ENCODE measurements around the gene PRKCQ.

PRKCQ gene

GRCh38 chr10:6499974-6500373 is 80.1 kb downstream of the PRKCQ start:
- Mint-ChIP-seq H3K36me3 (peaks cover 52% of the 10 kb centered on the region), H3K27ac (no peak overlapping the region)
- CTCF ChIA-PET = interaction anchor here (1.3 kb wide), 1 partner anchor 78 kb away, joined by 5 read pairs; no protein-coding TSS in a partner anchor

GRCh38 chr10:6498771-6499170 is 81.3 kb downstream of the PRKCQ start:
- H3K4me3 Mint-ChIP-seq = peak overlapping the region; percentile 36
- DNase-seq = peak; percentile 57

More at GRCh38 chr10:6499974-6500373, 80.1 kb downstream of the PRKCQ start:
- peaks cover 50% of the 10 kb centered on the region for H3K4me1 Mint-ChIP-seq
- no peak overlapping the region for H3K4me3 Mint-ChIP-seq
- DNase-seq = no peak
- no peaks in the 10 kb centered on the region for H3K27me3 Mint-ChIP-seq
- H3K9me3 Mint-ChIP-seq = no peaks in the 10 kb centered on the region

GRCh38 chr10:6497620-6498019 is 82.5 kb downstream of the PRKCQ start:
- Mint-ChIP-seq H3K4me3 (no peak overlapping the region), H3K4me1 (peaks cover 43% of the 10 kb centered on the region), H3K27ac (no peak overlapping the region), H3K36me3 (peaks cover 40% of the 10 kb centered on the region), H3K9me3 (no peaks in the 10 kb centered on the region), H3K27me3 (no peaks in the 10 kb centered on the region)
- DNase-seq = no peak
- CTCF ChIA-PET = no interaction called here

More at GRCh38 chr10:6498771-6499170, 81.3 kb downstream of the PRKCQ start:
- Mint-ChIP-seq H3K9me3 (no peaks in the 10 kb centered on the region), H3K4me1 (peaks cover 45% of the 10 kb centered on the region), H3K36me3 (peaks cover 45% of the 10 kb centered on the region), H3K27ac (peak overlapping the region; percentile 88), H3K27me3 (no peaks in the 10 kb centered on the region)
- CTCF ChIA-PET = interaction anchor here (1.0 to 1.4 kb wide), 3 partner anchors 34 to 79 kb away, joined by 3 to 5 read pairs (median 3); no protein-coding TSS in a partner anchor

GRCh38 chr10:6494936-6495592 is 85.0 kb downstream of the PRKCQ start:
- CTCF ChIA-PET = interaction anchor here (0.6 to 2.7 kb wide), 5 partner anchors 9 to 160 kb away, joined by 3 to 8 read pairs (median 3); no protein-coding TSS in a partner anchor
- Mint-ChIP-seq H3K4me1 (peaks cover 47% of the 10 kb centered on the region), H3K4me3 (no peak overlapping the region)

GRCh38 chr10:6494442-6494819 is 85.6 kb downstream of the PRKCQ start:
- Mint-ChIP-seq H3K27me3 (no peaks in the 10 kb centered on the region), H3K9me3 (no peaks in the 10 kb centered on the region), H3K27ac (no peak overlapping the region), H3K36me3 (peaks cover 44% of the 10 kb centered on the region), H3K4me3 (no peak overlapping the region), H3K4me1 (peaks cover 44% of the 10 kb centered on the region)
- CTCF ChIA-PET = interaction anchor here (0.6 to 2.7 kb wide), 7 partner anchors 8 to 87 kb away, joined by 3 to 8 read pairs (median 4); no protein-coding TSS in a partner anchor
- DNase-seq = no peak

More at GRCh38 chr10:6494936-6495592, 85.0 kb downstream of the PRKCQ start:
- Mint-ChIP-seq H3K27me3 (no peaks in the 10 kb centered on the region), H3K9me3 (no peaks in the 10 kb centered on the region), H3K27ac (no peak overlapping the region), H3K36me3 (peaks cover 39% of the 10 kb centered on the region)
- DNase-seq = peak; percentile 83

GRCh38 chr10:6493521-6494441 is 86.3 kb downstream of the PRKCQ start:
- Mint-ChIP-seq H3K36me3 (peaks cover 44% of the 10 kb centered on the region), H3K27ac (no peak overlapping the region), H3K27me3 (no peaks in the 10 kb centered on the region), H3K4me3 (no peak overlapping the region), H3K9me3 (no peaks in the 10 kb centered on the region), H3K4me1 (peaks cover 38% of the 10 kb centered on the region)
- CTCF ChIA-PET = interaction anchor here (0.6 to 2.7 kb wide), 8 partner anchors 8 to 88 kb away, joined by 3 to 8 read pairs (median 4); no protein-coding TSS in a partner anchor
- no peak for DNase-seq

- DNase-seq = no peak
- no peak overlapping the region for H3K4me3 Mint-ChIP-seq
These were observed 87.2 kb downstream of the PRKCQ start for GRCh38 chr10:6492896-6493295.

GRCh38 chr10:6491841-6492609 is 88.1 kb downstream of the PRKCQ start:
- H3K27ac Mint-ChIP-seq = peak overlapping the region; percentile 86
- H3K4me1 Mint-ChIP-seq = peaks cover 28% of the 10 kb centered on the region
- H3K4me3 Mint-ChIP-seq = peak overlapping the region; percentile 53
- H3K27me3 Mint-ChIP-seq = no peaks in the 10 kb centered on the region
- H3K9me3 Mint-ChIP-seq = no peaks in the 10 kb centered on the region
- CTCF ChIA-PET = interaction anchor here (1.1 kb wide), 1 partner anchor 12 kb away, joined by 3 read pairs; no protein-coding TSS in a partner anchor
- no peak for DNase-seq
- peaks cover 42% of the 10 kb centered on the region for H3K36me3 Mint-ChIP-seq

More at GRCh38 chr10:6492896-6493295, 87.2 kb downstream of the PRKCQ start:
- H3K36me3 Mint-ChIP-seq = peaks cover 36% of the 10 kb centered on the region
- no peaks in the 10 kb centered on the region for H3K9me3 Mint-ChIP-seq
- H3K4me1 Mint-ChIP-seq = peaks cover 30% of the 10 kb centered on the region
- CTCF ChIA-PET = interaction anchor here (1.3 to 1.6 kb wide), 3 partner anchors 12 to 50 kb away, joined by 4 read pairs; no protein-coding TSS in a partner anchor
- H3K27me3 Mint-ChIP-seq = no peaks in the 10 kb centered on the region
- H3K27ac Mint-ChIP-seq = peak overlapping the region; percentile 51

- CTCF ChIA-PET = interaction anchor here (1.1 kb wide), 1 partner anchor 11 kb away, joined by 3 read pairs; no protein-coding TSS in a partner anchor
- H3K4me3 Mint-ChIP-seq = no peak overlapping the region
These were observed 89.5 kb downstream of the PRKCQ start for GRCh38 chr10:6490614-6491013.

GRCh38 chr10:6487920-6488319 is 92.2 kb downstream of the PRKCQ start:
- H3K4me1 Mint-ChIP-seq = peaks cover 67% of the 10 kb centered on the region
- H3K9me3 Mint-ChIP-seq = no peaks in the 10 kb centered on the region

More at GRCh38 chr10:6490614-6491013, 89.5 kb downstream of the PRKCQ start:
- no peak for DNase-seq
- H3K9me3 Mint-ChIP-seq = no peaks in the 10 kb centered on the region
- H3K4me1 Mint-ChIP-seq = peaks cover 42% of the 10 kb centered on the region
- no peak overlapping the region for H3K27ac Mint-ChIP-seq
- H3K36me3 Mint-ChIP-seq = peaks cover 56% of the 10 kb centered on the region
- H3K27me3 Mint-ChIP-seq = no peaks in the 10 kb centered on the region

GRCh38 chr10:6486309-6486708 is 93.8 kb downstream of the PRKCQ start:
- H3K9me3 Mint-ChIP-seq = no peaks in the 10 kb centered on the region
- CTCF ChIA-PET = interaction anchor here (0.9 to 1.7 kb wide), 2 partner anchors 9 to 40 kb away, joined by 3 to 4 read pairs; no protein-coding TSS in a partner anchor
- H3K27ac Mint-ChIP-seq = no peak overlapping the region
- peaks cover 83% of the 10 kb centered on the region for H3K36me3 Mint-ChIP-seq
- no peak for DNase-seq
- peaks cover 63% of the 10 kb centered on the region for H3K4me1 Mint-ChIP-seq
- H3K4me3 Mint-ChIP-seq = no peak overlapping the region
- H3K27me3 Mint-ChIP-seq = no peaks in the 10 kb centered on the region

More at GRCh38 chr10:6487920-6488319, 92.2 kb downstream of the PRKCQ start:
- Mint-ChIP-seq H3K27ac (no peak overlapping the region), H3K4me3 (no peak overlapping the region), H3K27me3 (no peaks in the 10 kb centered on the region), H3K36me3 (peaks cover 81% of the 10 kb centered on the region)
- no peak for DNase-seq
- CTCF ChIA-PET = interaction anchor here (0.6 kb wide), 1 partner anchor 14 kb away, joined by 3 read pairs; no protein-coding TSS in a partner anchor

GRCh38 chr10:6482737-6483357 is 97.2 kb downstream of the PRKCQ start:
- H3K27me3 Mint-ChIP-seq = no peaks in the 10 kb centered on the region
- CTCF ChIA-PET = interaction anchor here (1.0 to 1.5 kb wide), 3 partner anchors 9 to 187 kb away, joined by 3 to 6 read pairs (median 3); no protein-coding TSS in a partner anchor
- H3K9me3 Mint-ChIP-seq = no peaks in the 10 kb centered on the region
- peak overlapping the region; percentile 71 for H3K27ac Mint-ChIP-seq
- H3K4me1 Mint-ChIP-seq = peaks cover 64% of the 10 kb centered on the region
- DNase-seq = peak; percentile 44
- H3K36me3 Mint-ChIP-seq = peaks cover 86% of the 10 kb centered on the region
- peak overlapping the region; percentile 2 for H3K4me3 Mint-ChIP-seq

- Mint-ChIP-seq H3K9me3 (no peaks in the 10 kb centered on the region), H3K27ac (no peak overlapping the region), H3K4me1 (peaks cover 61% of the 10 kb centered on the region), H3K27me3 (no peaks in the 10 kb centered on the region), H3K36me3 (peaks cover 83% of the 10 kb centered on the region), H3K4me3 (no peak overlapping the region)
- CTCF ChIA-PET = interaction anchor here (0.7 kb wide), 1 partner anchor 51 kb away, joined by 3 read pairs; no protein-coding TSS in a partner anchor
- no peak for DNase-seq
These were observed 101.4 kb downstream of the PRKCQ start for GRCh38 chr10:6478722-6479121.
